ENCODE data around the gene LARP1B. TPM values are rescaled to one million over a fixed set of nuclear protein-coding genes. Genes with fewer than 3 reads are reported as not detected.

Gene LARP1B
- 20.3 and 22.1 TPM in 2 replicates for total RNA-seq

DNA sequence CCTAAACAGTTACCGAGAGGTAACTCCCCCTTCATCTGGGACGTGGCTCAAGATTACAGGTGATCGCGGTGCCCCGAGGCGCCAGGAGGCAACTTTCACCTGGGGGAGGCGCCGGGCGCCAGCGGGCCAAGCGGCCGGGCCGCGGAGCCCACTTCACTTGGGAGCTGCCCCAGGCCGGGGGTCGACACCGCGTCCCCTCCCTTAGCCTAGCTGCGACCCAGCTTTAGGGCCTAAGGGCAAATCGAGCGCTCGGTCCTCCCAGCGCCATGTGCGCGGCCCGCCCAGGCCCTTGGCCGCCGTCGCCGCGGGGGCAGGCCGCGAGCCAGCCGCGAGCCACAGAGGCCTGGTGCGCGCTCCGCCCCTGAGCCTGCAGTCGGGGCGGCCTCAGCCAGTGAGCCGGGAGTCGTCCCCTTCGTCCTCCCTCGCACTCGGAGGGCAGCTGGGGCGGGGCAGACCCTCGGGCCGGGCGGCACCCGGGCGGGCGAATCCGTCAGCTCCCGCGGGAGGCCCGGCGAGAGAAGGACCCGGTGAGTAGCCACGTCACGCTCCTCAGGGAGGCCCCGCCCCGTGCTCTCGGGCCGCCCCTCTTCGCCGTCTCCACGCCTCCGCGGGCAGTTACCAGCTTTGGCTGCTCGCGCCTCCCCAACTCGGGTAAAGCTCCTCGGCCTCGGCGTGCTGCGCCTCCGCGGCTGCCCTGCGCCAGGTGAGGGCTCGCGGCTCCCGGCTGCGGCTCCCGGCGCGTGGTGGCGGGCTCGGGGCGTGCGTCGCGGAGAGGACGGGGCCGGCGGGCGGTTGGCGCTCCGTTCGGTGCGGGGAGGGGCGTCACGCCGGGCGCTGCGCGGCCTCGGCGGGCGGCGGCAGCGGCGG, at the start of gene LARP1B:
TSS of gene LARP1B (plus strand) at position 614 of the 867 bp plus-strand sequence. CDS start 13,640 bp downstream, outside the sequence.

Other genes with a start within 250 kb of the LARP1B start
- gene PLK4, start 180.4 kb upstream of the LARP1B start, total RNA-seq: 1.6 and 1.8 TPM in 2 replicates
- gene MFSD8, start 96.1 kb upstream of the LARP1B start, total RNA-seq: 27.4 and 39.7 TPM in 2 replicates
- gene ABHD18, start 95.9 kb upstream of the LARP1B start, total RNA-seq: 6.9 and 7.0 TPM in 2 replicates
- gene PGRMC2, start 226.5 kb downstream of the LARP1B start, total RNA-seq: 43.8 and 52.9 TPM in 2 replicates

All from hair follicle dermal papilla cell (primary cell).